Measurements from ENCODE around the gene ELAC2.

- TF ChIP-seq CTCF (IDR thresholded peaks at IDR 0.05): no peak
- no peak for TF ChIP-seq POLR2A (IDR thresholded peaks at IDR 0.05)
Measured at GRCh38 chr17:12979826-12980500, 37.9 kb downstream of the ELAC2 start.
